22Rv1 (cell line): Measurements from ENCODE around the gene MIPEP.

ENCODE experiments used
- ZFX ChIP-seq: fragments of 450-650 bp; IDR thresholded peaks from 2 replicates; pipeline ENCODE4 v1.6.1; 2017; ENCODE audit warnings: antibody characterized with exemption, borderline replicate concordance
- TF ChIP-seq, protein P1 (sequence below): fragments of 450-650 bp; IDR thresholded peaks from 2 replicates; pipeline ENCODE4 v1.5.1; 2017; ENCODE audit warnings: mild to moderate bottlenecking

GRCh38 chr13:23801141-23801540, 88.1 kb downstream of the MIPEP start:
- TF ChIP-seq, protein P1, sequence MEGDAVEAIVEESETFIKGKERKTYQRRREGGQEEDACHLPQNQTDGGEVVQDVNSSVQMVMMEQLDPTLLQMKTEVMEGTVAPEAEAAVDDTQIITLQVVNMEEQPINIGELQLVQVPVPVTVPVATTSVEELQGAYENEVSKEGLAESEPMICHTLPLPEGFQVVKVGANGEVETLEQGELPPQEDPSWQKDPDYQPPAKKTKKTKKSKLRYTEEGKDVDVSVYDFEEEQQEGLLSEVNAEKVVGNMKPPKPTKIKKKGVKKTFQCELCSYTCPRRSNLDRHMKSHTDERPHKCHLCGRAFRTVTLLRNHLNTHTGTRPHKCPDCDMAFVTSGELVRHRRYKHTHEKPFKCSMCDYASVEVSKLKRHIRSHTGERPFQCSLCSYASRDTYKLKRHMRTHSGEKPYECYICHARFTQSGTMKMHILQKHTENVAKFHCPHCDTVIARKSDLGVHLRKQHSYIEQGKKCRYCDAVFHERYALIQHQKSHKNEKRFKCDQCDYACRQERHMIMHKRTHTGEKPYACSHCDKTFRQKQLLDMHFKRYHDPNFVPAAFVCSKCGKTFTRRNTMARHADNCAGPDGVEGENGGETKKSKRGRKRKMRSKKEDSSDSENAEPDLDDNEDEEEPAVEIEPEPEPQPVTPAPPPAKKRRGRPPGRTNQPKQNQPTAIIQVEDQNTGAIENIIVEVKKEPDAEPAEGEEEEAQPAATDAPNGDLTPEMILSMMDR: no peak
- TF ChIP-seq ZFX: no peak
